HG02763 (cell line): ENCODE measurements around the gene ORC3.
"Not testable (repeated sequence)": the region's sequence is repeated elsewhere in the genome, so short reads cannot be mapped to it uniquely, and the experiment has no call there.

Experiments used
- ATAC-seq: cut with Tn5 transposase; IDR thresholded peaks from one replicate; pipeline ENCODE4 v1.9.1; 2021; ENCODE audit warnings: mild to moderate bottlenecking, moderate library complexity; ENCODE audit not compliant: unreplicated experiment

The ORC3 gene

DNA sequence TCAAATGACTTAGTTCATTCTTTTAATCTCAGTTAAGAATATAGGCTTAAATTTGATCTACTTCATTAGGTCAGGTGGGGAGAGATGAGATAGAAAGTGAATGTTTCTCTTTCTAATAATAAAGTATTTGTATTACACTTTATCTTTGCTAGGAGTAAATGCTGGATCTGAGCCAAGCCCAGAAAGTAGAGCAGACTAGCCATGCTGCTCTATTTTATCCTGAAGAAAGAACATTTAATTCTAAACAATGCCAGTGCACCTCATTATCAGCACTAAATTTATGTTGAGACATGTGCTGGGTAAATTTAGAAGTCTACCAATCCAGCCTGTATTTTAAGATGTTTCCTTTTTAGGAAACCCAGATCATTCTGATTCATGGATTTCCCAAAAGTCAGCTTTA, 68.6 kb downstream of the ORC3 start:
- no peak for ATAC-seq

DNA sequence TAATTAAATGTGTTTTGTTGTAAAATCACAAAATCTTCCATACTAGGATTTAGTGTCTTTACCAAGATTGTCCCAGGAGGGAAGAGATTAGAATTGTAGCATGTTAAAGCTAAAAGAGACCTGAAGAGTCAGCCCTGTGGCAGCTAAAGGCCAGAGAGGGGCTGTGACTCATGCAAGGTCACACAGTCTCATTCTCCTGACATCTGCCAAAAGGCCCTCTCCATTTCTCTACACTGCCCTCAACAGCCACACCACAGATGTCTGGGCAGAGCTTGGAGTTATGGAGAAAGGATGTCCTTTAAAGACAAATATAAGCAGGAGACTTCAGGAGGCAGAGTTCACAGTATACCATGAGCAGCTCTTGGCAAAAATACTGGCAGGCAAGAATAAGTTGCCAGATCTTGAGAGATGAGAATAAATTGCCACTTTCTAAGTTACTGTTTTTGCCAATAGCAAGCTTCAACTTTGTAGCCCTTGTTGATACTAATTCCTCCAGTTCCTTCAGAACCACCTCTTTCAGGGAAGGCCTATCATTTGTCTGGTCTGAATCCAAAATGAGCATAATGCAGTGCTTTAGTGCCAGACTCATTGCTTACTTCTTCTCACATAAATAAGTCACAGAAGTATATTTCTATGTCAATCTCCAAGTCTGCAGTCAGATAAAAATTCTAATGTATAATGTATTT, 70.4 kb downstream of the ORC3 start:
- ATAC-seq: no peak

DNA sequence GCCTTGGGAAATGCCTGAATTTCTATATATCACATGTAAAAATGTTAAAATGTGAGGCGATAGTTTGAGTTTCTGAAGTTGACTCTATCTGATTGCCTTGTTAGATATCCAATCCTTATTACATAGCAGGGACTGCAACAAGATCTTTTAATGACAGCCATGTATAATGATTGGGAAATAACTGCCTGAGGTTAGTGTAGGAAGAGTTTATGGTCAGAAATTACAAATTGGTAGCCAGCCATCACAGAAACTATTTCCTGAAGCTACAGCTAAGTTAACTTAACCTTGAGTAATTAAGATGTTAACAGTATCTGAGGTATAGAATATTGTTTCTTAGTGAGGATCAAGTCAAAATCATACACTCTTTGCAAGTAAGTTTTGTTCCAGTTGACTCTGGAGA, 71.1 kb downstream of the ORC3 start:
- ATAC-seq: no peak

DNA sequence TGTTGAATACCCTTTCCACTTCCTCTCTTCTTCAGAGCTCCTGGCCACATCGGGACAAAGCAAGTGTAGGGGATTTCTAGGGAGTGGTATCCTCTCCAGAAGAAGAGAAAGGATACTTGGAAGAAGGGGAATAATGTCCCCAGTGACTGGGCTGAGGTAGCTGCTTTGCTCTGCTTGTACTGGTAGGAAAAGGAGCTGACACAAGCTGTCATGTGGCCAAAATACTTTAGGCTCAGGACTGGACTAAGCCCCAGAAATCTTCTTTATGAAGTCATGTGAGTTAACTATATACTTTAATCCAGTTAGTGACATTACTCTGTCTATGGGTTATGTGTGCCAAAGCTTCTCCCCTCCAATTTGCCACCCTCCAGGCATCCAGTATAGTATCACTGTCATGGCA, 71.6 kb downstream of the ORC3 start:
- ATAC-seq: no peak

DNA sequence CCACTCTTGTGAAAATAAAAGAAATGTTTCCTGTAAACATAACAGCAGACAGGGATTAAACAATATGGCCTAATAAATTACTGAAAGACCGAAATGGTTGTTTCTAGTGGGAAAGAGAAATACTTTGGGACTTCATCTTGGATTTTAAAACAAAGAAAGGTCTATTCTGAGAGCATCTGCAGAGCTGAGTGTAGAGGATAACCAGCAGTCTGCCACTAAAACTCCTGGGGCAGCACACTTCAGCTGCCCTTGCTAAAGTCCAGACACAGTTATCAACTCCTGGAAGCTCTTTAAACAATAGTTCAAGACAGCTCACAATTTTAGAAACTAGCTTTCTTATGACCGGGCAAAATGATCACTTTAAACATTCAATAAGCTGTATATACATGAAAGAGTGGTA, 73.5 kb downstream of the ORC3 start:
- ATAC-seq: no peak

DNA sequence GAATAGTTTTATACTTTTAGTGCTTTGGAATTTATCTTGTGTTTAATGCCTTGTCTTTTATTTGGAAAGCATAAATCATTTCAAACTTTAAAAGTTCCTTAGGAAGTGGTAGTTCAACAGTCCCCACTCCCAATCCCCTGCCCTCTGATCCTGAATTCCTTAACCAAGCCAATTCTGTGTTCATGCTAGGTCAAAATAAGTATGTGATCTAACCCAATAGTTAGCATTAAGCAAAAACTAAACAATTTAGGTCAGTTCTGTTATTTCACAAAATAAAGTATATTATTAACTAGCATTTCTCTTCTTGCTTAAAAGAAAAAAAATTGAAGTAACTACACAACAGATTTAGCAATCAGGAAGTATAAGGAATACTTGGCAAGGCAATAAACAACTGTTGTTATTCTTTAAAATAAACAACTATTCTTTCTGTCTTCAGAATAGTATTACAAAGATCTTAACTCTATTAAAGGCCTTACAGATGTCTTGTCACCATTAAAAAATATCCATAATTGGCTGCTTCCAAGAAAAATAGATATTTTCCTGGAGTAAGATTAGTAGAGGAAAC, 75.1 kb downstream of the ORC3 start:
- no peak for ATAC-seq

DNA sequence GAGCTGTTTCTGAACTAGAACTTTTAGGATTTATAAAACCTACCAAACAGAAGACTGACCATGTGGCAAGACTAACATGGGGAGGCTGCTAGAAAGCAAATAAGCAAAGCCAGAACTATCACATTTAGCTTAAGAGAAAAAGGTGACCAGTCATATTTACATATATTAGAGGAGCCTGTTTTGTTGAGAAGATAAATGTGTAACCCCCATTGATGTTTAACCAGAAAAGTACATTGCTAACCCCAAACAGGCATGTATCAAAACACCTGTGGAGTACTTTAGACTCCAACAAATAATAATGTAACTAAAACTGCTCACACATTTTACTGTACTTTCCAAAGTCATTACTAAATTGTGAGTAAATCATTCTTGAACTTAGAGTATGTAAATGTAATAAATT, 77.1 kb downstream of the ORC3 start:
- ATAC-seq: no peak

DNA sequence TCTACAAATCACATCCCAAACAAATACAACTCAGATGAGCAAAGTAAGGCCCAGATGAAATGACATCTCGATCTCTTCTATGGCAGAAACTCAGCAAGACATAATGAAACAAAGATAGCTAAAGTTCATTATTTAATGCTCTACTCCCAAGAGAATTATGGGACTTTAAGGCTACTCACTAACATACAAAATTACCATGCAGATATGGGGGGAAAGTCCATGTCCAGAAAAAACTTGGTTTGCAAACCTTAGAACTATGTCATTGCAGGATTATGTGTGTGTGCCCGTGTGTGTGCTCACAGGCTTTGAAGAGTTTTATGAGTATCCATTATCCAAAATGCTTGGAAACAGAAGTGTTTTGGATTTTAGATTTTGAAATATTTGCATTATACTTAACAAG, 78.1 kb downstream of the ORC3 start:
- ATAC-seq: no peak

DNA sequence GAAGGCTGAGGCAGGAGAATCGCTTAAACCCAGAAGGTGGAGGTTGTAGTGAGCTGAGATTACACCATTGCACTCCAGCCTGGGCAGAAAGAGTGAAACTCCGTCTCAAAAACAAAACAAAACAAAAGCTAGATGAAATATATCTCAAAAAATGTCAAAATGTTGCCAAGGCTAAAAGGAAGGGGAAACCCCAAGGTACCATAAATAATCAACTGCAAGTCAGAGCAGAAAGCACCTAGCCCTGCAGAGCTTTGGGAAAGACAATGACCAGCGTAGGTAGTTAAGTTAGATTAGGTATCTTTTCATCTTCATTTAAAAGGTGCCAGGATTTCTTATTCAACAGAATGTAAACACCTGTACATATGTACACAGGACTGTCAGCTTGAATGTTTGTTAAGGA, 79.1 kb downstream of the ORC3 start:
- ATAC-seq: no peak

DNA sequence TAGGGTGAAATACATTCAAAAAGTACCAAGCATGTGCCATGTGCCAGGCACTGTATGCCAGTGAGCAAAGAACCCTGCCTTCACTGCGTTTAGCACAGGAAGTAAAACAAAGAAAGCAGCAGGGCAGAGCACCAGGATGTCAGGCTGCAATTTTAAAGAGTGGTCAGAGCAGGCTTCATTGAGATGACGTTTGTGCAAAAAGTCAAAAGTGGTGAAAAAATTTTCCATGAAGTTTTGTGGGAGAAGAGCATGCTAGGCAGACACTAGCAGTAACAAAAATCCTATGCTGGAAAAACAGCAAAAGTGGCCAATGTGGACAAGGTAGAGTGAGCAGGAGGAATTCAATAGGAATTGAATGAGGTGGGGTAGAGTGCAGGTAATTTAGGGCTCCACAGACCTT, 80.8 kb downstream of the ORC3 start:
- ATAC-seq: no peak

DNA sequence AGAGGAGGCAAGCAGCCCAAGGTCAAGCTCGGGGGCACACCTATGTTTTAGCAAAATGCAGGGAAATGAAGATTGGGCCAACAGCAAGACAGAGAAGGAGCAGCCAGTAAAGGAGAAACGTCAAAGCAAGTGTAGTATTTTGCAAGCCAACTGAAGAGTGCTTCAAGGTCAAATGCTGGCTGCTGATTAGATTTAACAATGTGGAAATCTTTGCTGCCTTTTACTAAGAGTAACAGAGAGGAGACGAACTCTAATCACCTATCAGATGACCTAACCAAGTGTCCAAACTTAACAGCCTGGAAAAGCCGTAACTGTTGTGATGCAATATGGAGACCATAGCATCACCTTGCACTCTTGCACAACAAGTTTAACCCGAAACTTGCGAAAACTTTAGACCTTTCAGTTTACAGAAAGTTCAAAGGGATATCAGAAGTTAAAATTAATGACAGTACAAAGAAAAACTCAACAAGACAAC, 81.7 kb downstream of the ORC3 start:
- ATAC-seq: no peak

DNA sequence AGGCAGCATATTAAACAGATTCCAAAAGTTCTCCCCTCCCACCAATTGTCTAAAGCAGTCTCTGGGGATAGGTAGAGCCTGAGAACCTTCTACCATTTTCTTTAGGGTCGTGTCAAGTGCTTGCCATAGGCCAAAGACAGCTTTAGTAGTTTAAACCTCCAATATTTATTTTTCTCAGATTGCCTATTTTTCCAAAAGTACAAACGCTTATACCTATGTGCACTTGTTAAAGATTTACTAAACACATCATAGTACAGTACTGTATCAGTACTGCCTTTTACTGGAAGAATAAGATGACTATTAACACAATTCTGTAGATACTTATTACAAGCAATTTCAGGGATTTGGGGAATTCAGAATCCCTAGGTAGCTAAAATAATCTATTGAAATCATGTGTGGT, 82.7 kb downstream of the ORC3 start:
- no peak for ATAC-seq

DNA sequence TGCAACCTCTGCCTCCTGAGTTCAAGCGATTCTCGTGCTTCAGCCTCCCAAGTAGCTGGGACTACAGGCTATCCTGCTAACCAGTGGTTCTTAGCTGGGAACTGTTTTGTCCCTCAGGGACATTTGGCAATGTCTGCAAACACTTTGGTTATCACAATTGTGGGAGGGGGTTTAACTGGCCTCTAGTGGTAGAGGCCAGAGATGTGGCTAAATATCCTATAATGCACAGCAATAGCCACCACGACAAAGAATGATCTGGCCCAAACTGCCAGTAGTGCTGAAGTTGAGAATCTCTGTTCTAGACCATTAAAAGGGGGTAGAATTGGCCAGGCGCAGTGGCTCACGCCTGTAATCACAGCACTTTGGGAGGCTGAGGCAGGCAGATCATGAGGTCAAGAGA, 83.3 kb downstream of the ORC3 start:
- no peak for ATAC-seq

DNA sequence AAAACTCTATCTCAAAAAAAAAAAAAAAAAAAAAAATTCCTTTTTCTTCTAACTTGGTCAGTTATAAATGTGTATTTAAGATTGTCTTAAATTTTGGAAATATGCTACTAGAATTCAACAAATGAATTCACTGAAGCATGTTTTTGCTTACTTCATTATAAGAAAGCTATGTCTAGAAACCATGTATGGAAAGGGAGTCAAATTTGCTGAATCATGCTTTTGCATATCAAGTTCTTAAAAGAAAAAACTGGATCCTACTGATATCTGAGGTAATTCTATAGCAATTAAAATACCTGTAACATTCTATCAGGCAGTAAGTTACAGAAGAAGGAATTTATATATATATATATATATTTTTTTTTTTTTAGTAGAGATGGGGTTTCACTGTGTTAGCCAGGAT, 84.4 kb downstream of the ORC3 start:
- no peak for ATAC-seq

DNA sequence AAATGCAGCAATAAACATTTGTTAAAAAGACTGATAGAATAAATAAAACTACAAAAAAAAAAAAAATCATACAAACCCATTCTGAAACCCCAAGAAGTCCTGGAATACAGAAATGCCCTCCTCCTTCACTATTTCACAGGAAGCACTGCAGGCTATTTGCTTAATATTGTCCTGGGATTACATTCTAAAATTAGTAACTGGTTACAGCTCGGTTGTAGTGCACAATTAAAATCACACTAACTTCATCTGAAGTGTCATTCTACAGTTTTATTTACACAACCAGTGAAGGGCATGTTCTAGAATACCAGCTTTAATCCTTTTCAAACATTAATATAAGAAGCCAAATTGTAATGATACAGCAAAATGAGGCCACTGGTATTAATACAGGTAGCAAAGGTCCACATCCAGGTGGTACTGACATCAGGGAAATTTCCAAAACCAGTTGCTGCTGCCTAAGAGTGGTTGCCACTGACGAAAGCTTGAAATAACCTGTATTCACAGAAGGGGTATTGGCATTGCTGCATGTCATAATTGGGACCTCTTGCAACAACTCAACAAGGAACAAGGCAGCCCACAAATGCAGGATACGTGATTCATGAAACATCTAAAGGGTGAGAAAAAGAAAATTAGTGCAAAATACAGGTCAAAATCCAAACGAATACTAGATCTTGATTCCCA, 85.2 kb downstream of the ORC3 start:
- no peak for ATAC-seq

DNA sequence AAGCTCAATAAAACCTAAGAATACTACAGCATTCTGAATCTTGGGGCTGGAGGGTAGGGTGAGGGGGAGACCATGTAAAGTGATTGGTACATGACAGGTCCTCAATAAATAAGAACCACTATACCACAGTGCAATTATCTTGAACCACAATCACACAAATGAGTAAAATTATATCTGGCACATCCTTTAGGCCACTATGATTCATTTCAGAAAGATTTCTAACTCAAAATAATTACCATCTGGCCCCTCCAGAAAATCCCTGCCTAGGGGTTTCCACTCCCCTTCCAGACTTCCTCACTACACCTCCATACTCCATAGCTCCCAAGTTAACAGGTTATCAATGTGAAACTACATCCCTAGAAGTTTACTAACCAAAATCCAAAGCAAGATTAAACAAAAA, 92.4 kb downstream of the ORC3 start:
- no peak for ATAC-seq

DNA sequence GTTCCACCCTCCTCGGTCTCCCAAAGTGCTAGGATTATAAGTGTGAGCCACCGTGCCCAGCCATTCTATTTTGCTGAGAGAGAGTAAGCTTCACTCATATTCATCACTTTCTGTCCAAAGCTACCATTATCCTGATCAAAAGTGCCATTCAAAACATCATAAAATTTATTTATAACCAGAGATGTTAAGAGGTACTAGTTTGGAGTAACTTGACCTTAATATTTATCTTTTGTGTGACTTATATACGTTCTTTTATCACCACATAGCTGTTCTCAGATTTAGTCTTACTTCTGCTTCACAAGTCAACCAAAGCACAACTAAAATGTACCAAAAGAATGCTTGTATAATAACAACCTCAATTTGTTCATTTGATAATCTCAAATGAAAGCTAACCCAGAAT, 94.0 kb downstream of the ORC3 start:
- no peak for ATAC-seq

DNA sequence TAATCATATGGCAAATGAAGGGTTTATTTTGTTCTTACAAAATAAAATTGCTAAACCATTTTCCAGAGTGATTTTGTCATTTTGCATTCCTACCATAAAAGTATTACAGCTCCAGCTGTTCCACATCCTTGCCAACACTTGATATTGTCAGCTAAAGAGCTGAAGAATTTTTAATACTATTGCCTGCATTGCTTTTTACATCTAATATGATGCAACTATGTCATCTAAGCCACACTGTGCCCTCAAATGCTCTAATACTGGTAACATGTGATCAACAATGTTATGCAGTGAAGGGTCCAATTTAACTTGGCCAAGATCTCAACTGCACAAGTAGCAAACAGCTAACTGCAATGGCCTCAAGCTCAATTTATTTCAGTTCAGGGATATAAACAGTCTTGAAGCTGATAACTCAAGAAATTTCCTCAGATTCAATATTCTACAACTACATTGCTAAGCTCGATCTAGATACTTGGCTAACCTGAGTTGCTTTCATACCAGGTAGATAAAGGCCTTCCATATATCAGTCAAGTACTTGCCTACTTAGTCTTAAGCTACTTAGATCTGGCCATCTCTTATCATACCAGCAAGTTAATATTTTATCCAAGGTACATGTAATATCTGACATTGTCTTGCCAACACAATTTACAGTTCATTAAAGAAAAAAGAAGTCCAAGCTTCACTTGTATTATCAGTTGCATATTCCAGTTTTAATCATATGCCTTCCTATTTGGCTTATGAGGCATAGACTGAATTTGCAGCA, 95.1 kb downstream of the ORC3 start:
- no peak for ATAC-seq

DNA sequence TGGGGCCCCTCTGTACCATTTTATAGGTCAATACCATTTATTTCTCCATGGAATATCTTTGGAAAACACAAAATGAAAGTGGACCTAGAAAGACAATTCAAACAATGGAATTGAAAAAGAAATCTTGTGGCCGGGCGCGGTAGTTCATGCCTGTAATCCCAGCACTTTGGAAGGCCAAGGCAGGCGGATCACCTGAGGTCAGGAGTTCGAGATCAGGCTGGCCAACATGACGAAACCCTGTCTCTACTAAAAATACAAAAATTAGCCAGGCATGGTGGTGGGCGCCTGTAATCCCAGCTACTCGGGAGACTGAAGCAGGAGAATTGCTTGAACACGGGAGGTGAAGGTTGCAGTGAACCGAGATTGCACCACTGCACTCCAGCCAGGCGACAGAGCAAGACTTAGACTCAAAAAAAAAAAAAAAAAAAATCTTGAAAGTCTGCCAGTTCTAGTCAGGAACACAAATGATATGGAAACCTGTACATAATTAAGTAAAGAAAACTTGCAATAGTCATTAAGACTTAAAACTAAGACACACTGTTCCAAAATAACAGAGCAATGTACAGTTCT, 96.8 kb downstream of the ORC3 start:
- ATAC-seq: not testable (repeated sequence)

DNA sequence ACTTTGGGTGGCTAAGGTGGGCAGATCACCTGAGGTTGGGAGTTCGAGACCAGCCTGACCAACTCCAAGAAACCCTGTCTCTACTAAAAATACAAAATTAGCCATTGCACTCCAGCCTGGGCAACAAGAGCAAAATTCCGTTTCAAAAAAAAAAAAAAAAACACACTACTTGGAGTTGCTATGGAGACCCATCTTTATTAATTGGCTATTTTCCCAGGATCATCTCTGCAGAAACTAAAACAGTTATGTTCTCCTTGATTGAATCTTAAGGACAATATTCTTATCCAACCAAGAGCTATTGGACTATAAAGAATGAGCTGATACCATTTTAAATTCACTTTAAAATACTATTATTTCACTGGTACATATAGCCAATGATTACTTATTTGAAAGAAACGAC, 97.4 kb downstream of the ORC3 start:
- no peak for ATAC-seq

DNA sequence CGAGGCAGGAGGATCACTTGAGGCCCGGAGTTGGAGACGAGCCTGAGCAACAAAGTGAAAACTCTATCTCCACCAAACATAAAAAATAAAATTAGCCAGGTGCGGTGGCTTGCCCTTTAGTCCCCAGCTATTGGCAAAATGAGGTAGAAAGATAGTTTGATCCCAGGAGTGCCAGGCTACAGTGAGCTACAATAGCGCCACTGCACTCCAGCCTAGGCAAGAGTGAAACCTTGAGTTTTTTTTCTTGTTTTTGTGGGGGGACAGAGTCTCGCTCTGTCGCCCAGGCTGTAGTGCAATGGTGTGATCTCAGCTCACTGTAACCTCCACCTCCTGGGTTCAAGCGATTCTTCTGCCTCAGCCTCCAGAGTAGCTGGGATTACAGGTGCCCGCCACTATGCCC, 98.0 kb downstream of the ORC3 start:
- not testable (repeated sequence) for ATAC-seq
